ENCODE measurements around the gene GALNT2. TPM values are rescaled to one million over a fixed set of nuclear protein-coding genes. Genes with fewer than 3 reads are reported as not detected.

Gene GALNT2
- total and polyA plus RNA-seq, 10 of the 15 experiments (the other 5 are each of a cell fraction or from before 2014, with no cell fraction given) = 0.52 to 27.7 (median 16.3) TPM

GRCh38 chr1:230119340-230119739, 52.3 kb downstream of the GALNT2 start:
- SMC1A ChIA-PET (ENCODE audit: uncharacterized antibody, unreplicated experiment) = interaction anchor here (6.5 kb wide), 1 partner anchor 7 kb away, joined by 104 read pairs; no protein-coding TSS in a partner anchor
- no peak overlapping the region for H3K9ac ChIP-seq (ENCODE audit: control insufficient read depth, insufficient read depth, low read length)
- FAIRE-seq (no peak), ATAC-seq (no peak), DNase-seq (ENCODE audit: low read depth, low spot score) (no peak)
- CTCF ChIA-PET = interaction anchor here (1.5 to 6.6 kb wide), 3 partner anchors 10 to 48 kb away, joined by 5 to 44 read pairs (median 15); no protein-coding TSS in a partner anchor
- BruUV-seq (replicated peaks) = no TSS peak
- in situ Hi-C loops (cut with MboI) = no loop called here
- no peak overlapping the region for H3K4me2 ChIP-seq (ENCODE audit: control insufficient read depth, insufficient read depth)
- no peaks in the 10 kb centered on the region for H4K20me1 ChIP-seq (ENCODE audit: control insufficient read depth, insufficient read depth)
- peaks cover 22% of the 10 kb centered on the region for H3K79me2 ChIP-seq (ENCODE audit: control insufficient read depth, insufficient read depth, low read length)
- no peaks in the 10 kb centered on the region for H3K27me3 ChIP-seq (replicated peaks in 1 of 2; ENCODE audit: control insufficient read depth in 2 of 2, insufficient read depth in 2 of 2, low read length in 1 of 2)
- RAD21 ChIA-PET (ENCODE audit: unreplicated experiment) = interaction anchor here (1.3 kb wide), 1 partner anchor 49 kb away, joined by 3 read pairs; no protein-coding TSS in a partner anchor
- no peak overlapping the region for H3K4me3 ChIP-seq
- H3K36me3 ChIP-seq (ENCODE audit: control insufficient read depth in 2 of 2, insufficient read depth in 2 of 2, low read length in 1 of 2) = peaks cover 0 to 2% of the 10 kb centered on the region in 2 experiments; a peak in 2 of 4 replicates
- peaks cover 34% of the 10 kb centered on the region for H3K4me1 ChIP-seq (ENCODE audit: control insufficient read depth, insufficient read depth, low read length)
- H3K9me3 ChIP-seq (replicated peaks; ENCODE audit: control insufficient read depth, insufficient read depth, low read length) = no peaks in the 10 kb centered on the region
- H2AFZ ChIP-seq (ENCODE audit: control insufficient read depth, low read depth, low read length) = no peak overlapping the region
- no peak for TF ChIP-seq IKZF2 (IDR thresholded peaks at IDR 0.05)
- H3K27ac ChIP-seq (ENCODE audit: control insufficient read depth, insufficient read depth) = no peak overlapping the region
- WGBS (ENCODE audit: insufficient coverage, insufficient replicate concordance, low lambda C conversion rate, missing lambda C conversion rate) = 94% methylated on average over 6 of the region's 6 CpGs
- intact Hi-C loops (cut with micrococcal nuclease; ENCODE audit: unreplicated experiment) = no loop called here
- POLR2A ChIA-PET = interaction anchor here (2.2 kb wide), 1 partner anchor 15 kb away, joined by 6 read pairs; no protein-coding TSS in a partner anchor

GRCh38 chr1:230120289-230120920, 53.4 kb downstream of the GALNT2 start:
- H3K36me3 ChIP-seq (ENCODE audit: control insufficient read depth in 2 of 2, insufficient read depth in 2 of 2, low read length in 1 of 2) = peaks cover 0 to 2% of the 10 kb centered on the region in 2 experiments; a peak in 2 of 4 replicates
- no peak for ATAC-seq
- ChIA-PET CTCF (interaction anchor here (0.8 to 6.6 kb wide), 9 partner anchors 8 to 93 kb away, joined by 3 to 44 read pairs (median 5); no protein-coding TSS in a partner anchor), SMC1A (ENCODE audit: uncharacterized antibody, unreplicated experiment) (interaction anchor here (6.5 kb wide), 1 partner anchor 8 kb away, joined by 104 read pairs; no protein-coding TSS in a partner anchor), POLR2A (interaction anchor here (2.2 kb wide), 1 partner anchor 16 kb away, joined by 6 read pairs; no protein-coding TSS in a partner anchor), RAD21 (ENCODE audit: unreplicated experiment) (interaction anchor here (0.6 to 6.7 kb wide), 7 partner anchors 9 to 404 kb away, joined by 3 to 99 read pairs (median 4); no protein-coding TSS in a partner anchor)
- WGBS (ENCODE audit: insufficient coverage, insufficient replicate concordance, low lambda C conversion rate, missing lambda C conversion rate) = 88% methylated on average over 14 of the region's 14 CpGs
- H3K27me3 ChIP-seq (replicated peaks in 1 of 2; ENCODE audit: control insufficient read depth in 2 of 2, insufficient read depth in 2 of 2, low read length in 1 of 2) = no peaks in the 10 kb centered on the region
- in situ Hi-C loops (cut with MboI) = loop anchor here (5.0 kb wide), 1 partner anchor 92 kb away; no protein-coding TSS in a partner anchor
- no peak overlapping the region for H3K9ac ChIP-seq (ENCODE audit: control insufficient read depth, insufficient read depth, low read length)
- H3K27ac ChIP-seq (ENCODE audit: control insufficient read depth, insufficient read depth) = no peak overlapping the region
- intact Hi-C loops (cut with micrococcal nuclease; ENCODE audit: unreplicated experiment) = no loop called here
- no peak overlapping the region for H3K4me2 ChIP-seq (ENCODE audit: control insufficient read depth, insufficient read depth)
- H3K79me2 ChIP-seq (ENCODE audit: control insufficient read depth, insufficient read depth, low read length) = peaks cover 29% of the 10 kb centered on the region
- BruUV-seq (replicated peaks) = no TSS peak
- H3K4me1 ChIP-seq (ENCODE audit: control insufficient read depth, insufficient read depth, low read length) = peaks cover 44% of the 10 kb centered on the region
- H2AFZ ChIP-seq (ENCODE audit: control insufficient read depth, low read depth, low read length) = no peak overlapping the region
- H3K4me3 ChIP-seq = no peak overlapping the region
- DNase-seq (ENCODE audit: low read depth, low spot score) = no peak
- TF ChIP-seq SREBF1 (IDR thresholded peaks at IDR 0.05; ENCODE audit: low read length) = no peak
- TF ChIP-seq CREB1 (IDR thresholded peaks at IDR 0.05; ENCODE audit: low read depth) = no peak
- no peak for TF ChIP-seq NFYA (IDR thresholded peaks at IDR 0.05; ENCODE audit: borderline replicate concordance, low read depth, low read length)
- no peak for TF ChIP-seq ZBED1 (IDR thresholded peaks at IDR 0.05; ENCODE audit: borderline replicate concordance)
- TF ChIP-seq DPF2 (IDR thresholded peaks at IDR 0.05) = no peak
- no peak for TF ChIP-seq TCF3 (IDR thresholded peaks at IDR 0.05; ENCODE audit: borderline replicate concordance, insufficient read depth, low read depth, low read length)
- TF ChIP-seq SMARCA5 (IDR thresholded peaks at IDR 0.05) = no peak
- no peak for TF ChIP-seq POLR2AphosphoS2 (IDR thresholded peaks at IDR 0.05; ENCODE audit: low read depth, low read length)
- no peak for TF ChIP-seq ZNF217 (IDR thresholded peaks at IDR 0.05)
- TF ChIP-seq MYC (IDR thresholded peaks at IDR 0.05; ENCODE audit: insufficient read depth, insufficient read length, insufficient replicate concordance, low read length, severe bottlenecking) = no peak
- TF ChIP-seq MEF2A (IDR thresholded peaks at IDR 0.05; ENCODE audit: insufficient read depth, low read depth, low read length) = no peak
- TF ChIP-seq HSF1 (IDR thresholded peaks at IDR 0.05; ENCODE audit: low read depth, low read length) = no peak
- no peak for TF ChIP-seq IKZF2 (IDR thresholded peaks at IDR 0.05)
- TF ChIP-seq SP1 (IDR thresholded peaks at IDR 0.05; ENCODE audit: low read depth, low read length) = no peak
- no peak for TF ChIP-seq NR2F1 (conservative IDR thresholded peaks at IDR 0.05)
- TF ChIP-seq HDAC6 (IDR thresholded peaks at IDR 0.05; ENCODE audit: unreplicated experiment) = no peak
- no peak for TF ChIP-seq PAX8 (IDR thresholded peaks at IDR 0.05)
- H3K9me3 ChIP-seq (replicated peaks; ENCODE audit: control insufficient read depth, insufficient read depth, low read length) = no peaks in the 10 kb centered on the region
- H4K20me1 ChIP-seq (ENCODE audit: control insufficient read depth, insufficient read depth) = no peaks in the 10 kb centered on the region
- no peak for FAIRE-seq
